Breast epithelium (tissue), 3 donors: ENCODE measurements around the gene SLC25A21.

Source experiments
- POLR2A ChIP-seq: fragments of 450-650 bp; IDR thresholded peaks from one replicate; pipeline ENCODE4 v1.6.1; 2016; ENCODE audit warnings: antibody characterized with exemption, mild to moderate bottlenecking, moderate library complexity
- POLR2AphosphoS5 ChIP-seq, 3 donors: sonication (generic); formaldehyde crosslinking; IDR thresholded peaks; one replicate each; pipeline ENCODE4 v1.6.1; 2017; ENCODE audit warnings: antibody characterized with exemption in 3 of 3
- TF ChIP-seq, protein P1 (sequence below), 3 donors: fragments of 450-650 bp; IDR thresholded peaks; one replicate each; pipeline ENCODE4 v1.5.1; 2016 to 2017; ENCODE audit warnings: antibody characterized with exemption in 3 of 3, mild to moderate bottlenecking in 3 of 3, moderate library complexity in 3 of 3

DNA sequence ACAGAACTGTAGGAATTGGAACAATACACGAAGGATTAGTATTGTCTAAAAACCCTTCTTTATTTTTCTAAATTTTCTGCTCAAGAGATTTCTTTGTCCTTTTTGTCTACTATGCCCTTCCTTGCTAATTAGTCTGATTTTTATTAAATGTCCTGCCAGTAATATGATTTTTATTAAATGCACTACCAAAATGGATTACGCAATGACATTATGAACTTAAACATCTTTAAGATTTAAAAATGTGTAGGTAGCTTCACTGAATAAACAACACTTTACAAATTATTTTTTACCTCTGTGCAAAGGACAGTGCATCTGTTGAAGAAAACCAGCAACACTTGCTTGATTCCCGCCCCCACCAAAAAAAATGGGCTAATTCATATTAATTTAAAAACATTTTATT, 519.0 kb downstream of the SLC25A21 start:
- TF ChIP-seq, protein P1, sequence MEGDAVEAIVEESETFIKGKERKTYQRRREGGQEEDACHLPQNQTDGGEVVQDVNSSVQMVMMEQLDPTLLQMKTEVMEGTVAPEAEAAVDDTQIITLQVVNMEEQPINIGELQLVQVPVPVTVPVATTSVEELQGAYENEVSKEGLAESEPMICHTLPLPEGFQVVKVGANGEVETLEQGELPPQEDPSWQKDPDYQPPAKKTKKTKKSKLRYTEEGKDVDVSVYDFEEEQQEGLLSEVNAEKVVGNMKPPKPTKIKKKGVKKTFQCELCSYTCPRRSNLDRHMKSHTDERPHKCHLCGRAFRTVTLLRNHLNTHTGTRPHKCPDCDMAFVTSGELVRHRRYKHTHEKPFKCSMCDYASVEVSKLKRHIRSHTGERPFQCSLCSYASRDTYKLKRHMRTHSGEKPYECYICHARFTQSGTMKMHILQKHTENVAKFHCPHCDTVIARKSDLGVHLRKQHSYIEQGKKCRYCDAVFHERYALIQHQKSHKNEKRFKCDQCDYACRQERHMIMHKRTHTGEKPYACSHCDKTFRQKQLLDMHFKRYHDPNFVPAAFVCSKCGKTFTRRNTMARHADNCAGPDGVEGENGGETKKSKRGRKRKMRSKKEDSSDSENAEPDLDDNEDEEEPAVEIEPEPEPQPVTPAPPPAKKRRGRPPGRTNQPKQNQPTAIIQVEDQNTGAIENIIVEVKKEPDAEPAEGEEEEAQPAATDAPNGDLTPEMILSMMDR (IDR thresholded peaks at IDR 0.05): no peak
- TF ChIP-seq POLR2AphosphoS5 (IDR thresholded peaks at IDR 0.05) (no peak), POLR2A (no peak)
